Measurements from ENCODE around the gene MTFR1L. TPM values are rescaled to one million over a fixed set of nuclear protein-coding genes. Genes with fewer than 3 reads are reported as not detected.

MTFR1L gene
- total RNA-seq, 4 donors from 2014 or later = 91.1 to 107 (median 101) TPM

DNA sequence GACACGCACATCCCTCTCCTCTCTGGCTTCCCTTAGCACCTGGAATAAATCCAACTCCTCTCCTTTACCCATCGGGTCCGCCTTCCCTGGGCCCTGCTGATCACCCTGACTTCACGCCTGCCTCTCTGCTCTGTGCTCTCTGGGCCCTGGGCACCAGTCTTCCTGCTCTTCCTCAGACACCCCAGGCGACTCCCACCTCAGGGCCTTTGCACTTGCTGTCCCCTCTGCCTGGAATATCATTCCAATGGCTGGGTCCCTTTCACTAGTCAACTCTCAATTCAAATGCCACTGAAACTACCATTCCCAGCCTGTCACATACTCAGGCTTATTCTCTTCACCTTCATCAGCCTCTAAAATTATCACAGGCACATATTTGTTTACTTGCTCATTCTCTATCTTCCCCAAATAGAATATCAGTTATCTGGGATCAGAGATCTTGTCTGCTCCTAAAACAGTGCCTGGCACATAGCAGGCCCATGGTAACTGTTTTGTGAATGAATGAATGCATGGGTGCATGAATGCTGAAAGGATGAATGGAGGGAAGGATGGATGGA lies 47.0 kb upstream of the MTFR1L start:
- intact Hi-C loops (cut with DNase I) = no loop called here
- no peak for DNase-seq (ENCODE audit: extremely low spot score)
- Histone ChIP-seq H3K4me3 (no peak overlapping the region), H3K36me3 (peaks cover 7 to 47% (median 19%) of the 10 kb centered on the region in 4 donors), H3K27ac (replicated peaks in 1 of 4) (no peak overlapping the region), H3K4me1 (peaks cover 20 to 28% (median 21%) of the 10 kb centered on the region in 4 donors), H3K9me3 (no peaks in the 10 kb centered on the region), H3K27me3 (no peaks in the 10 kb centered on the region)
- whole genome bisulfite sequencing = 93% methylated on average over 5 of the region's 5 CpGs
- TF ChIP-seq EP300 (IDR thresholded peaks at IDR 0.05) (no peak), POLR2AphosphoS5 (IDR thresholded peaks at IDR 0.05) (no peak), POLR2A (IDR thresholded peaks at IDR 0.05; ENCODE audit: low read depth) (no peak)
- TF ChIP-seq, protein P1, sequence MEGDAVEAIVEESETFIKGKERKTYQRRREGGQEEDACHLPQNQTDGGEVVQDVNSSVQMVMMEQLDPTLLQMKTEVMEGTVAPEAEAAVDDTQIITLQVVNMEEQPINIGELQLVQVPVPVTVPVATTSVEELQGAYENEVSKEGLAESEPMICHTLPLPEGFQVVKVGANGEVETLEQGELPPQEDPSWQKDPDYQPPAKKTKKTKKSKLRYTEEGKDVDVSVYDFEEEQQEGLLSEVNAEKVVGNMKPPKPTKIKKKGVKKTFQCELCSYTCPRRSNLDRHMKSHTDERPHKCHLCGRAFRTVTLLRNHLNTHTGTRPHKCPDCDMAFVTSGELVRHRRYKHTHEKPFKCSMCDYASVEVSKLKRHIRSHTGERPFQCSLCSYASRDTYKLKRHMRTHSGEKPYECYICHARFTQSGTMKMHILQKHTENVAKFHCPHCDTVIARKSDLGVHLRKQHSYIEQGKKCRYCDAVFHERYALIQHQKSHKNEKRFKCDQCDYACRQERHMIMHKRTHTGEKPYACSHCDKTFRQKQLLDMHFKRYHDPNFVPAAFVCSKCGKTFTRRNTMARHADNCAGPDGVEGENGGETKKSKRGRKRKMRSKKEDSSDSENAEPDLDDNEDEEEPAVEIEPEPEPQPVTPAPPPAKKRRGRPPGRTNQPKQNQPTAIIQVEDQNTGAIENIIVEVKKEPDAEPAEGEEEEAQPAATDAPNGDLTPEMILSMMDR (IDR thresholded peaks at IDR 0.05) = no peak

DNA sequence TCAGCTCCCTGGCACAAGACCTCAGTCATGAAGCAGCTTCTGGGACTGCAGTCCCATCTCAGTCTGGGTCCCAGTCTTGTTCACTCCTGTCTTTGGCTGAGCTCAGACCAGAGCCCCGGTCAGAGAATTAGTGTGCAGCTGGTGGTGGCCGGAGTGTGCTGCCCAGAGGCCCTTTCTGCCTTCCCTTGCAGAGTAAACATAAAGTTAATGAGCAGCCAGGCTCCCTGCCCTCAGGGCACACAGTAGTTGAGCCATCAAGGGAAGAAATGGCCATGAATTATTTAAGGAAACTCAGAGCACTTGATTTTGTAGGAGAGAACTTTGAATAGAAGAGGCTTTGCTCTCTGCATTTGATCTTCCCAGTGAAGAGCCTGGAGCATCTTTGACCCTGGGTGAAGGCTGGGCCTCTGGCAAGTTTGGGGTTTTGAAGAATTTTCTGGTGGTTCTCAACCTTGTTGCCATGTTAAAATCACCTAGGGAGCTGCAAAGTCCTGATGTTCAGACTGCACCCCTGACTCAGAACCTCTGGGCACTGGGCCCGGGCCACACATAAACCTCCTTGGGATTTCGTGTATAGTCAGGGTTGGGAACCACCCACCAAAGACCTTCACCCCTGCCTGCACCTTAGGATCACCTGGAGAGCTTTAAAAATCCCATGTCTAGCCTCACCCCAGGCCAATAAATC lies 46.2 kb upstream of the MTFR1L start:
- intact Hi-C loops (cut with DNase I) = no loop called here
- 94% methylated on average over 2 of the region's 4 CpGs for WGBS

DNA sequence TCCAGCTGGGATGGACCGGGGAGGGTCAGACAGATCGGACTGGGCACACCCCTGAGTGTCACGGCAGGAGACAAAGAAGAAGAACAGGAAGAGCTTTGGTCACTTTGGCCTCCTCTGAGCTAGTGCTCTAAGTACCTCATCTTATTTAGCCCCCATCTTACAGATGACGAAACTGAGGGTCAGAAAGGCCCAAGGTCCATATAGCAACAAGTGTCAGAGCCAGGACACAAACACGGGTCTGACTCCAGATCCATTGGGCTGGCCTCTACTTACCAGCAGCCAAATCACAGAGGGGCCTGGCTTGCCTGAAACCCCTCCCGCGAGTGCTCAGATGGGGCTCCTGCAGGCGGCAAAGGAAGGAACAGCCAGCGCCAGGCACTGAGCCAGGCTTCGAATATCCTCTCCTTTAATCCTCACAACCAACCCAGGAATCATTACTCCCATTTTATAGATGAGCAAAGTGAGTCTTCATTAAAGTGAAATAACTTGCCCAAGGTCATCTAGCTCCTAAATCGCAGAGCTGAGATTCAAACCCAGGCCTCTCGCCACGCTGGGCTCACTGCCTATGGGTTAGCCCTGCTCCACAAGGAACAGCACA lies 45.4 kb upstream of the MTFR1L start:
- DNase-seq (ENCODE audit: extremely low spot score) = no peak
- no peak overlapping the region for H3K4me3 ChIP-seq
- intact Hi-C loops (cut with DNase I) = no loop called here
- no peaks in the 10 kb centered on the region for H3K9me3 ChIP-seq
- H3K36me3 ChIP-seq = peaks cover 7 to 61% (median 28%) of the 10 kb centered on the region in 4 donors
- H3K4me1 ChIP-seq = peaks cover 20 to 28% (median 21%) of the 10 kb centered on the region in 4 donors
- H3K27me3 ChIP-seq = no peaks in the 10 kb centered on the region
- TF ChIP-seq, protein P1 (IDR thresholded peaks at IDR 0.05) = no peak
- no peak for TF ChIP-seq POLR2AphosphoS5 (IDR thresholded peaks at IDR 0.05)
- TF ChIP-seq POLR2A (IDR thresholded peaks at IDR 0.05; ENCODE audit: low read depth) = no peak
- TF ChIP-seq EP300 (IDR thresholded peaks at IDR 0.05) = no peak
- no peak overlapping the region for H3K27ac ChIP-seq (replicated peaks in 1 of 4)
- 89% methylated on average over 11 of the region's 13 CpGs for WGBS

More for the DNA sequence above, 46.2 kb upstream of the MTFR1L start:
- no peaks in the 10 kb centered on the region for H3K9me3 ChIP-seq
- H3K27me3 ChIP-seq = no peaks in the 10 kb centered on the region
- H3K27ac ChIP-seq (replicated peaks in 1 of 4) = no peak overlapping the region
- no peak overlapping the region for H3K4me3 ChIP-seq
- no peak for DNase-seq (ENCODE audit: extremely low spot score)
- TF ChIP-seq, protein P1 (IDR thresholded peaks at IDR 0.05) = no peak
- TF ChIP-seq POLR2AphosphoS5 (IDR thresholded peaks at IDR 0.05) = no peak
- TF ChIP-seq POLR2A (IDR thresholded peaks at IDR 0.05; ENCODE audit: low read depth) = no peak
- no peak for TF ChIP-seq EP300 (IDR thresholded peaks at IDR 0.05)
- peaks cover 20 to 28% (median 21%) of the 10 kb centered on the region in 4 donors for H3K4me1 ChIP-seq
- peaks cover 7 to 55% (median 26%) of the 10 kb centered on the region in 4 donors for H3K36me3 ChIP-seq

DNA sequence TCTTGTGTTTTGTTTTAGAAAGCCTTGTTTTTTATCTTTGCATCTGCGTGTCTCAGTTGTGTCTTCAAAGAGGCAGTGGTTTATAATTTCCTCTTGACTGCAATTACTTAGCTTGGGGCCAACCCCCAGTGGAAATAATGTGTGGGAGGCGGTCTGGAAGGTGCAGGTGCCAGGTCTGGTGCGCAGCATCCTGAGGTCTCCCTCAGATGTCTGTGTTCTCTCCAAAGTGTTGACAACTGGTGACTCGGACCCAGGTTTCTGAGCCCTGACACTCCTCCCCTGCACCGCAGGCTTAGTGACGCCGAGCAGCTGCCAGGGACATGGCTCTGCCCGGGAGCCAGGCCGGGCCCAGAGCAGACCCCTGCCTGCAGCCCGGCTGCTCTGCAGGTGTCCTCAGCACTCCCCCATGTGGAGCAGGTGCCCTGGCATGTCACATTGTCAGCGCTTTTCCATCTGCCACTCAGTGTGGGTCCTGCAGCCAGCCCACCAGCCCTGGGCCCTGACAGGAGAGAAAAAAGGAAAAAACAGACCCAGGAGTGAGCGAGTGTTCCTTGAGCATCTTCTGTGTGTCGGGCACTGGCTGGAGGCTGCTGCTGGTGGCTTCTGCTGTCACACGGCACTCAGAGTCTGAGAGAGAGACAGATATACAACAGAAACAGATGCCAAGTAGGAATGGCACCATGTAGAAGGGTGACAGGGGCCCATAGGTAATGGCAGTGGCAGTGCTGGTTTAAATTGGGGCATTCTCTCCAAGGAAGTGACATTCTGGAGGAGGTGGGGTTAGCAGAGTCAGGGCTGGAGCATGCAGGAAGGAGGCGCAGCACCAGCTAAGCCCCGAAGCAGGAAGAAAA lies 44.6 kb upstream of the MTFR1L start:
- Histone ChIP-seq H3K36me3 (peaks cover 7 to 61% (median 24%) of the 10 kb centered on the region in 4 donors), H3K4me3 (no peak overlapping the region), H3K27me3 (no peaks in the 10 kb centered on the region), H3K9me3 (no peaks in the 10 kb centered on the region), H3K27ac (replicated peaks in 1 of 4) (no peak overlapping the region), H3K4me1 (peaks cover 16 to 21% (median 18%) of the 10 kb centered on the region in 4 donors)
- intact Hi-C loops (cut with DNase I) = no loop called here
- 75% methylated on average over 7 of the region's 16 CpGs for WGBS
- DNase-seq (ENCODE audit: extremely low spot score) = no peak
- TF ChIP-seq POLR2AphosphoS5 (IDR thresholded peaks at IDR 0.05) (no peak), POLR2A (IDR thresholded peaks at IDR 0.05; ENCODE audit: low read depth) (no peak), EP300 (IDR thresholded peaks at IDR 0.05) (no peak)
- TF ChIP-seq, protein P1 (IDR thresholded peaks at IDR 0.05) = no peak

Measured in esophagus muscularis mucosa (tissue), 4 donors.